ENCODE data around the gene IRGQ. TPM values are rescaled to one million over a fixed set of nuclear protein-coding genes. Genes with fewer than 3 reads are reported as not detected.

Gene IRGQ
- total and polyA plus RNA-seq, 2 donors from 2014 or later: 9.5 to 24.2 TPM

DNA sequence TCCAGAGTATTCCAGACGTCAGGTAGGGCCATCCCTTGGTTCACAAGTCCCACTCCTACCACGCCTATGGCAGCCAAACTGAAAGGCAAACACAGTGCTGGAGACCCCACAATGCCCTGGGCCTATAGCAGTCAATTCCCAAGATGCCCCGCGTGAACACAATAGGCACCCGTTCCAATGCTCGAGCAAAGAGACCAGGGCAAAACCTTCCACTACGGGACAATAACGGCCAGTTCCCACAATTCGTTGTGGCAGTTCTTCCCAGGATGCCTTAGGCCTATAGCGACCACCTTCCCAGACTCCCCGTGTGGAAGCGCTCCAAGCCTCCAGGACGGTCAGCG lies 23.0 kb upstream of the IRGQ start:
- peaks cover 0 to 7% (median 0%) of the 10 kb centered on the region in 3 donors for H3K4me1 ChIP-seq (ENCODE audit: control insufficient read depth in 2 of 3, insufficient read depth in 2 of 3, low read depth in 1 of 3, low read length in 3 of 3)
- H3K4me3 ChIP-seq (ENCODE audit: low read length in 3 of 3): peak overlapping the region; percentile 92 to 97 (median 92)
- no peaks in the 10 kb centered on the region for H3K27me3 ChIP-seq (ENCODE audit: control insufficient read depth, insufficient read depth, low read length)
- H3K36me3 ChIP-seq (ENCODE audit: control insufficient read depth in 2 of 3, insufficient read depth in 3 of 3, low read length in 3 of 3): no peaks in the 10 kb centered on the region
- H3K27ac ChIP-seq (ENCODE audit: low read depth in 2 of 2, low read length in 2 of 2): peak overlapping the region; percentile 93 to 95
- intact Hi-C loops (cut with DNase I): no loop called here
- DNase-seq: peak in 1 of 5 donors; percentile 76
- FAIRE-seq: no peak
- peak overlapping the region; percentile 83 to 98 (median 91) for H3K9ac ChIP-seq (ENCODE audit: low read length in 3 of 3)
- TF ChIP-seq, protein P1, sequence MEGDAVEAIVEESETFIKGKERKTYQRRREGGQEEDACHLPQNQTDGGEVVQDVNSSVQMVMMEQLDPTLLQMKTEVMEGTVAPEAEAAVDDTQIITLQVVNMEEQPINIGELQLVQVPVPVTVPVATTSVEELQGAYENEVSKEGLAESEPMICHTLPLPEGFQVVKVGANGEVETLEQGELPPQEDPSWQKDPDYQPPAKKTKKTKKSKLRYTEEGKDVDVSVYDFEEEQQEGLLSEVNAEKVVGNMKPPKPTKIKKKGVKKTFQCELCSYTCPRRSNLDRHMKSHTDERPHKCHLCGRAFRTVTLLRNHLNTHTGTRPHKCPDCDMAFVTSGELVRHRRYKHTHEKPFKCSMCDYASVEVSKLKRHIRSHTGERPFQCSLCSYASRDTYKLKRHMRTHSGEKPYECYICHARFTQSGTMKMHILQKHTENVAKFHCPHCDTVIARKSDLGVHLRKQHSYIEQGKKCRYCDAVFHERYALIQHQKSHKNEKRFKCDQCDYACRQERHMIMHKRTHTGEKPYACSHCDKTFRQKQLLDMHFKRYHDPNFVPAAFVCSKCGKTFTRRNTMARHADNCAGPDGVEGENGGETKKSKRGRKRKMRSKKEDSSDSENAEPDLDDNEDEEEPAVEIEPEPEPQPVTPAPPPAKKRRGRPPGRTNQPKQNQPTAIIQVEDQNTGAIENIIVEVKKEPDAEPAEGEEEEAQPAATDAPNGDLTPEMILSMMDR (IDR thresholded peaks at IDR 0.05; ENCODE audit: borderline replicate concordance, extremely low read depth, insufficient read depth): no peak
- H3K9me3 ChIP-seq (ENCODE audit: control insufficient read depth in 2 of 3, insufficient read depth in 1 of 3, low read length in 3 of 3): no peaks in the 10 kb centered on the region

DNA sequence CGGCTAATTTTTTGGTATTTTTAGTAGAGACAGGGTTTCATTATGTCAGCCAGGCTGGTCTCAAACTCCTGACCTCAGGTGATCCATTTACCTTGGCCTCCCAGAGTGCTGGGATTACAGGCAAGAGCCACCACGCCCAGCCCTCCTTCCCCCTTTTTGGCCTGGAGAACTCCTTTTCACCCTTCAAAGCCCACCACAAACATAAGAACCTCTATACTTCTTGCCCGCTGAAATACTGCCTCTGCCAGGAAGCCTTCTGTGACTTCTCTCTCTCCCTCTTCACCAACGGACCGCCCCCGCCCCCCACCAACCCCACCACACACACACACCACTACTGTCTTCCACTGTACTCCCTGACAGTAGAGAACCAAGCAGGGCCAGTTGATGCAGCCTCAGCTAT lies 21.0 kb upstream of the IRGQ start:
- H3K4me1 ChIP-seq (ENCODE audit: control insufficient read depth in 2 of 3, insufficient read depth in 2 of 3, low read depth in 1 of 3, low read length in 3 of 3): peaks cover 0 to 7% (median 0%) of the 10 kb centered on the region in 3 donors
- H3K9ac ChIP-seq (ENCODE audit: low read length in 3 of 3): no peak overlapping the region
- TF ChIP-seq, protein P1 (IDR thresholded peaks at IDR 0.05; ENCODE audit: borderline replicate concordance, extremely low read depth, insufficient read depth): no peak
- H3K27me3 ChIP-seq (ENCODE audit: control insufficient read depth, insufficient read depth, low read length): no peaks in the 10 kb centered on the region
- DNase-seq: no peak
- intact Hi-C loops (cut with DNase I): no loop called here
- no peak overlapping the region for H3K27ac ChIP-seq (ENCODE audit: low read depth in 2 of 2, low read length in 2 of 2)
- H3K36me3 ChIP-seq (ENCODE audit: control insufficient read depth in 2 of 3, insufficient read depth in 3 of 3, low read length in 3 of 3): peaks cover 0 to 5% (median 3%) of the 10 kb centered on the region in 3 donors
- no peak for FAIRE-seq
- no peaks in the 10 kb centered on the region for H3K9me3 ChIP-seq (ENCODE audit: control insufficient read depth in 2 of 3, insufficient read depth in 1 of 3, low read length in 3 of 3)
- H3K4me3 ChIP-seq (ENCODE audit: low read length in 3 of 3): no peak overlapping the region

DNA sequence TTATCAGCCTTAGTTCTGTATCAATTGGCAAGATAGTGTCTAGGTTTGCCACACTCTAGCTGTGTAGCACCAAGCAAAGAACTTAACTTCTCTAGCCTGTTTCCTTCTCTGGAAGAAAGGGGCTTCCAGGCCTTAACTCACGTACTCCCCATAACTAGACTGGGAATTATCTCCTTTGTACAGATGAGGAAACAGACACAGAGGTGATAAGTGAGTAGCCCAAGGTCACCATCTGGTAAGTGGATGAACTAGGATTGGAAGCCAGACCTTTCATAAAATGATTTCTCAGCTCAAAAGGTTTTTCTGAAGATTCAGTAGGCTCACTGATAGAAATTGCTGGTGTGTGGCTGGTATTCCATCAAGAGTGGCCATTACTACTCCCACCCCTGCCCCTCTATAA lies 20.4 kb upstream of the IRGQ start:
- H3K27ac ChIP-seq (ENCODE audit: low read depth in 2 of 2, low read length in 2 of 2): no peak overlapping the region
- no peak for DNase-seq
- H3K4me1 ChIP-seq (ENCODE audit: control insufficient read depth in 2 of 3, insufficient read depth in 2 of 3, low read depth in 1 of 3, low read length in 3 of 3): peaks cover 0 to 7% (median 0%) of the 10 kb centered on the region in 3 donors
- no peak overlapping the region for H3K9ac ChIP-seq (ENCODE audit: low read length in 3 of 3)
- H3K4me3 ChIP-seq (ENCODE audit: low read length in 3 of 3): no peak overlapping the region
- no peaks in the 10 kb centered on the region for H3K9me3 ChIP-seq (ENCODE audit: control insufficient read depth in 2 of 3, insufficient read depth in 1 of 3, low read length in 3 of 3)
- TF ChIP-seq, protein P1 (IDR thresholded peaks at IDR 0.05; ENCODE audit: borderline replicate concordance, extremely low read depth, insufficient read depth): no peak
- H3K27me3 ChIP-seq (ENCODE audit: control insufficient read depth, insufficient read depth, low read length): no peaks in the 10 kb centered on the region
- peaks cover 0 to 9% (median 4%) of the 10 kb centered on the region in 3 donors for H3K36me3 ChIP-seq (ENCODE audit: control insufficient read depth in 2 of 3, insufficient read depth in 3 of 3, low read length in 3 of 3)
- intact Hi-C loops (cut with DNase I): no loop called here
- FAIRE-seq: no peak

DNA sequence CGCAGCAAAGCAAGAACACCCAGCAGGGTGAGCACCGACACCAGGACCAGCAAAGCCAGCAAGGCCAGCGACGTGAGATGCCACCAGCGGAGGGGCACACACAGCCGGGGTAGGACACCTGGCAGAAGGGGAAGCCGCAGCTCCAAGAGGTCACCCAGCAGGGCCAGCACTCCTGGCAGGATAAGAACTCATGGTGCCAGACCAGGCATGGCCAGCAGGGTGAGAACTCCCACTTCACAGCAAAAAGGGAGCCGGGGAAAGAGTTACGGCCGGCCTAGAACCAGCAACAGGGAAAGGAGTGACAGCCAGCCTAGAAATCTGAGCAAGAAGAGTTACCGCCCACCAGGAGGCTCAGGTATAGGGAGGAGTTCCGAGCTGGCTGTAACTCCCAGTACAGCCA lies 16.4 kb upstream of the IRGQ start:
- DNase-seq (no peak), FAIRE-seq (no peak)
- H3K9me3 ChIP-seq (ENCODE audit: control insufficient read depth in 2 of 3, insufficient read depth in 1 of 3, low read length in 3 of 3): no peaks in the 10 kb centered on the region
- no peak overlapping the region for H3K27ac ChIP-seq (ENCODE audit: low read depth in 2 of 2, low read length in 2 of 2)
- intact Hi-C loops (cut with DNase I): no loop called here
- no peaks in the 10 kb centered on the region for H3K27me3 ChIP-seq (ENCODE audit: control insufficient read depth, insufficient read depth, low read length)
- H3K4me1 ChIP-seq (ENCODE audit: control insufficient read depth in 2 of 3, insufficient read depth in 2 of 3, low read depth in 1 of 3, low read length in 3 of 3): no peaks in the 10 kb centered on the region
- H3K9ac ChIP-seq (ENCODE audit: low read length in 3 of 3): no peak overlapping the region
- H3K36me3 ChIP-seq (ENCODE audit: control insufficient read depth in 2 of 3, insufficient read depth in 3 of 3, low read length in 3 of 3): peaks cover 0 to 14% (median 4%) of the 10 kb centered on the region in 3 donors
- TF ChIP-seq, protein P1 (IDR thresholded peaks at IDR 0.05; ENCODE audit: borderline replicate concordance, extremely low read depth, insufficient read depth): no peak
- H3K4me3 ChIP-seq (ENCODE audit: low read length in 3 of 3): no peak overlapping the region

Data from kidney (tissue), 14 donors.